Activated CD4-positive, CD25-positive, alpha-beta regulatory T cell (primary cell): Measurements from ENCODE around the gene DPM1.

Experiments used
- DNase-seq, 4 experiments: peaks; one replicate each; lab custom pipeline; 2025; lab: John Stamatoyannopoulos, UW

The DPM1 gene

GRCh38 chr20:50930976-50931305 lies 27.4 kb downstream of the DPM1 start:
- peak in 3 of 4 experiments; percentile 68 to 69 (median 69) for DNase-seq

- DNase-seq, result peak in 2 of 4 experiments; percentile 23 to 35
These were observed 28.0 kb downstream of the DPM1 start for GRCh38 chr20:50930139-50930975.

GRCh38 chr20:50929299-50930138 lies 28.8 kb downstream of the DPM1 start:
- DNase-seq, result peak; percentile 62 to 86 (median 78)

- DNase-seq, result no peak
These were observed 29.9 kb downstream of the DPM1 start for GRCh38 chr20:50928469-50928868.

DNA sequence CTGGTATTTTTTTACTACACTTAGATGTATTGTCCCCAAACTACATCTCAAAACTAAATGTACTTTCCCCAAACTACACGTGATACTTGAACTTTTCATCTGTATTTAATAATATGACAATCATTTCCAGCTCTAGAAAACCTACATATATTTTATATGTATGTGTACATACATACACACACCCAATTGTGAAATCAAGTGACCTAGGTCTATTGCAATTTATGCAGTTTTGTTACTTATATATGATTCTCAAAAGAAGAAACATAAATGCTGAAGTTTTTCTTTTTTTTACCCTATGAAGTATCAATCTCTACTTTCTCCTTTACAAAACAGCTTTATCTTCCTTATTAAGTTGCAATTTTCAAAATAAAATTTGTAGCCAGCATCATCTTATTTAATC lies 31.8 kb downstream of the DPM1 start:
- DNase-seq, result no peak

DNA sequence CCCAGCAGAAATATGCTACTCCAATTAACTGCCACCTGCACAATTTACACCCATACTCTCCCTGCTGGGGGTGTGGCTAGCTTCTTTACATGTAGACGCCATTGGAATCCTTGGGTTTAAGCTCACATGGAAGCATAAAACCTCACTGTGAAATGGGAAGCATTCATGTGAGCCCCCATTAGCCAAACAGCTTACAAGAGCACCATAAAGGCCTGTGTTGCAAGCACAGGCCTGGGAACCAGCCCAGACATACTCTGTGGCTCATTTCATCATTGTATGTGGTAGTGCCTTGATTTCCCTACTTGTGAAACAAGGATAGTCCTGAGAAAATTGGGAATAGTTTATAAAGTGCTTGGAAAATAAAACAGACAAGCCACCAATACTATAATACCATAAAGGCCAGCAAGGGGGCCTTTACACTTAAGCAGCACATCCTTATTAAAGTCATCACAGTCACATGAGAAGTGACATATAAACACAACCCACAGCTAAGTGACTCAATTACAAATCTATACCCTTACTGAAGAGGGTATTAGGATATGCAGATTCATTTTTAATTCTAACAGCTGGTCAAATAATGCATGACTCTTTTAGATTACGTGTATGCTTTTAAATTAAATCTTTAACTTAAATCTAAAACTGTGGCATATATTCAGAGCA lies 33.9 kb downstream of the DPM1 start:
- DNase-seq, result no peak

DNA sequence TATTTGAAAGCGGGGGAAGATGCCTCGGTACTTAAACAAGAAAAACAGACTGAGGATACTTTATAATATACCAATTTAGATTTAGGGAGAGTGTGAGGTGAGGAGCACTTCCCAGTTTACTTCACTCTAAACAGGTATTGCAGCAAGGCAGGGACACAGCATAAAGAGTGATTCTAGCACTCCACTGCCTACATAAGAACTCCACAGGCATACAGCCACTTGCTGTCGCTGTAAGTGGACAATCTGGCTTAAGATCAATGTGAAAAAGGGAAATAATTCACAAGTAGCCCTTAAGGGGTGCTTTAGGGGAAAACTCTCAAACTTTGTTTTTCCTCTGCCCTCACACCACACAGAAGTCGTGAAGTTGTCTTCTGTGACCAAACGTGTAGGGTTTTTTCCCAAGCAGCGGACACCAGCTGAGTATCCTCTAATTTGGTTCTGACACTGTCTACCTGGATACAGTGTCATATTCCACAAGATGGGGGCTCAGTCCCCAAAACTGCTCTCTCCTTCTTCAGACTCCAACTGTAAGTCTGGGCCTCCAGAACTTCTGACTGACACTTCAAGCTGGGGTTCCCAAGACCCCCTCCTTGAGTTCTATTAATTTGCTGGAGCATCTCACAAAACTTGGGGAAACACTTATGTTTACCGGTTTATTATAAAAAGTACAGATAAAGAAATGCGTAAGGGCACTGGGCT lies 36.4 kb downstream of the DPM1 start:
- no peak for DNase-seq

DNA sequence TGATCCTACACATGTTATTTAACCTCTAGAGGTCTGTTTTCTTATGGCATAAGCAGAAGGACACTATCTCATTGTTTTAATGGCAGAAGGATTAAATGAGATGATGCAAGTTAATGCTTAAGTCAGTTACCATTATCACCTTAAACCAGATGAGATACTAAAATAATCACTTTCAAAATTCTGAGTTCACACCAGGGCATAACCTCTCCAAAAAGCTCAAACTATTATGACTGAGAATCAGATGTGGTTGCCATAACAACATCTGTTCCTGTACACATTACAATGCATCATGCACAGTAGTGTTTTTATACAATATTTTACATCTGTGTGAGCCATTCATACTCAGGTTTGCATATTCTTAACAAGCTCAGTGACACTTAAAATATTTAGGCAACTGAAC lies 37.3 kb downstream of the DPM1 start:
- DNase-seq, result no peak

DNA sequence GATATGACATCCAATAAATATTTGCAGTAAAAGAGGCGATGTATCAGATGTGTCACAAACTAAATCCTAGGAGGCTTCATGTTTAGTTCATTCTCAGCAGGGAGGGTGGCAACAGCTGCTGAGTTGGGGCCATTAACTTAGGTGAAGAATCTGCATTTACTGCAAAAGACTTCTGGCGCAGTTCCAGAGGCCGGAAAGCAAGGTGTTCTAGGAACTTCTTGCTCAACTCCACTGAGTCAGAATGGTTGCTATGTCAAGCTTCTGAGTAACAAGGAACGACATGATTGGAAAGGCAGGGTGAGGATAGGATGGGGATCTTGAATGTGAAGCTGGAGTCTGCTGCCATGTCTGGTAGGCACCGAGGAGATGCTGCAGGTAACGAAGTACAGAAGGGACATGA lies 38.8 kb downstream of the DPM1 start:
- DNase-seq, result no peak

- no peak for DNase-seq
These were observed 39.9 kb downstream of the DPM1 start for GRCh38 chr20:50918403-50918802.

DNA sequence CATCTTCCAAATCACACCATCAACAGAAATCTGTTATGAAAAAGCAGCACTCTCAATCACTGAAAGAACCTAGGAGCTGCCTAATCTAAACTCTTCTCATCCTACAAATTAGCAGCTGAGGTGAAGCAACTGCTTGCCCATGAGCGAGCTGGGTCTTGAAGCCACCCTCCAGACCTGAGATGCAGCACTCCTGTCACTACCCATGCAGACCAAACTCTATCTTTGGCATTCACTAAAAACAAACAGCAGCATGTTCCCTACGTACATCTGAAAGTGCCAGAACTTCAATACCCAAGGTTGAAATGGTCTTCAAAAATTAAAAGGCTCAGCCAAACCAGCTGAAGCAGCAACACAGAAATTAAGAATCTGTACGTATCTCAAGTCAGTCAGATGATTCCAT lies 41.4 kb downstream of the DPM1 start:
- DNase-seq, result no peak

- no peak for DNase-seq
These were observed 42.1 kb downstream of the DPM1 start for GRCh38 chr20:50916257-50916656.

DNA sequence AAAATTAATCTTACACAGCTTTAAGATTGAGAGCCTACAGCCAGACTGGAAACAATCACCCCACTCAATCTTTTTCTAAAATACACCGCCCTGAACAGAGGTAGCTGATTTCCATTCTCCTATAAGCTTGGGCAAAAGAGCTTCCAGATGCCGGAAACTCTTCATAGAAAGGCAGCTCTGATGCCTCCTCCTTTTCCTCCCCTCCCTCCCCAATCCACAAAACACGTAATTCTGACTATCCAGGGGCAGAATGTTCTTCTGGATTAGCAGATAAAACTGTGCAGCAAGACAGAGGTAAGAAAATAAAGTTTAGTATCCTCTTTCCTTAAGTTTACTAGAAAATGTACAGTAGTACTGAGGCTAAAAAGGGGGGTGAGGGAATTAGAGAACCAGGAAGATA lies 42.9 kb downstream of the DPM1 start:
- DNase-seq, result no peak

DNA sequence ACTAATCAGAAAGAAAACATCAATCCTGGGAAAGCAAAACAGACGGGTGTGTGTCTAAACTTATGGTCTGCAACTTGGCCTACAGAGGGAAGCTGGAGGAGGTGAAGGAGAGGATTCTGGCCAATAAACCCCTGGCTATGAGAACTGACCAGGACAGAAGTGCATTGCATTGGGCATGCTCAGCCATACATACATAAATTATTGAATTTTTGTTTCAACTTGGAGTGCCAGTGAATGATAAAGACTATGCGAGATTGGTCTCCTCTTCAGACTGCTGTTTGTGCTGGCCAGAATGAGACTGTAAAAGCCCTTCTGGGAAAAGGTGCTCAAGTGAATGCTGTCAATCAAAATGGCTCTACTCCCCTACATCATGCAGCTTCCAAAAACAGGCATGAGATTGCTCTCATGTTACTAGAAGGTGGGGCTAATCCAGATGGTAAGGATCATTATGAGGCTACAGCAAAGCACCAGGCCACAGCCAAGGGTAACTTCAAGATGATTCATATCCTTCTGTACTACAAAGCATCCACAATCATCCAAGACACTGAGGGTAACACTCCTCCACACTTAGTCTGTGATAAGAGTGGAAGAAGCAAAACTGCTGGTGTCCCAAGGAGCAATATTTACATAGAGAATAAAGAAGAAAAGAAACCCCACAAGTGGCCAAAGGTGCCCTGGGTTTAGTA lies 44.5 kb downstream of the DPM1 start:
- no peak for DNase-seq

GRCh38 chr20:50911716-50912115 lies 46.6 kb downstream of the DPM1 start:
- DNase-seq, result no peak

- DNase-seq, result no peak
These were observed 47.3 kb downstream of the DPM1 start for GRCh38 chr20:50911030-50911429.

- DNase-seq, result no peak
These were observed 48.9 kb downstream of the DPM1 start for GRCh38 chr20:50909413-50909812.

GRCh38 chr20:50904067-50904570 lies 54.2 kb downstream of the DPM1 start:
- DNase-seq, result no peak

GRCh38 chr20:50903353-50904051 lies 54.8 kb downstream of the DPM1 start:
- no peak for DNase-seq

GRCh38 chr20:50901301-50901700 lies 57.0 kb downstream of the DPM1 start:
- no peak for DNase-seq

GRCh38 chr20:50900261-50900660 lies 58.1 kb downstream of the DPM1 start:
- DNase-seq, result no peak
